Spleen (tissue), 11 donors: ENCODE data around the gene C4A. TPM values are rescaled to one million over a fixed set of nuclear protein-coding genes. Genes with fewer than 3 reads are reported as not detected.
A peak's percentile ranks its signal among the peaks of the same experiment; 100 is the strongest.

Experiments
- DNase-seq: peaks from one replicate; pipeline ENCODE4 v3.0.0-alpha.2; 2020
- H3K27ac ChIP-seq, 8 donors: fragments of 200-600 bp; sonication (generic) in 7 of 8; 1 replicate in 4 of 8; 2 replicates in 4 of 8; pipeline versions ENCODE4 v1.5.0 to v1.8.0; 2016 to 2021; ENCODE audit warnings: inconsistent platforms in 4 of 8, mild to moderate bottlenecking in 4 of 8, moderate library complexity in 1 of 8
- H3K27me3 ChIP-seq, 7 donors: fragments of 200-600 bp; sonication (generic) in 6 of 7; replicated peaks in 1 of 7; 1 replicate in 4 of 7; 2 replicates in 3 of 7; pipeline versions ENCODE4 v1.5.0 to v1.8.0; 2016 to 2021; ENCODE audit warnings: inconsistent platforms in 3 of 7, mild to moderate bottlenecking in 1 of 7
- H3K36me3 ChIP-seq, 6 donors: fragments of 200-600 bp; sonication (generic) in 5 of 6; 1 replicate in 4 of 6; 2 replicates in 2 of 6; pipeline versions ENCODE4 v1.5.0 to v1.8.0; 2016 to 2021; ENCODE audit warnings: inconsistent platforms in 2 of 6
- H3K4me1 ChIP-seq, 6 donors: fragments of 200-600 bp; sonication (generic) in 5 of 6; 1 replicate in 3 of 6; 2 replicates in 3 of 6; pipeline versions ENCODE4 v1.5.0 to v1.8.0; 2016 to 2021; ENCODE audit warnings: inconsistent platforms in 3 of 6
- H3K4me3 ChIP-seq, 8 donors: fragments of 200-600 bp; sonication (generic) in 7 of 8; 1 replicate in 4 of 8; 2 replicates in 4 of 8; pipeline versions ENCODE4 v1.5.0 to v1.8.0; 2016 to 2021; ENCODE audit warnings: inconsistent platforms in 4 of 8, mild to moderate bottlenecking in 4 of 8, moderate library complexity in 2 of 8
- H3K9me3 ChIP-seq, 8 donors: fragments of 200-600 bp; sonication (generic) in 7 of 8; 1 replicate in 4 of 8; 2 replicates in 4 of 8; pipeline versions ENCODE4 v1.5.0 to v1.8.0; 2016 to 2021; ENCODE audit warnings: inconsistent platforms in 4 of 8
- POLR2A ChIP-seq, 3 donors: fragments of 450-650 bp; IDR thresholded peaks; one replicate each; pipeline ENCODE4 v1.5.1; 2017; ENCODE audit warnings: antibody characterized with exemption in 3 of 3, mild to moderate bottlenecking in 1 of 3
- POLR2AphosphoS5 ChIP-seq, 3 donors: sonication (generic); formaldehyde crosslinking; IDR thresholded peaks; one replicate each; pipeline ENCODE4 v1.5.1; 2017; ENCODE audit warnings: antibody characterized with exemption in 3 of 3
- WGBS, 5 donors: extraction: QIAGEN DNeasy Blood & Tissue Kit in 3 of 5; methylation state at CpG; one replicate each; pipeline versions ENCODE4 v1.1.5 to v1.1.7; 2013 to 2018; 5-methylcytosine and 5-hydroxymethylcytosine counted together
- intact Hi-C: fragments of 100-400 bp; cut with DNase I; formaldehyde crosslinking; loops from one replicate; pipeline ENCODE4 v1.15.0; 2023; ENCODE audit warnings: low total_unique reads
- polyA plus RNA-seq, 3 donors: library from polyadenylated mRNA; stranded (reverse); fragments of 200-250 nt; gene quantifications; one replicate each; pipeline ENCODE4 v1.2.1, GENCODE V29; 2013
- total RNA-seq, 7 donors: library from RNA; depleted of rRNA in 3 of 7; stranded (reverse); fragments of >200 nt in 3 of 7; fragmentation: NEBNext Ultra II Directional in 4 of 7; extraction: Animal tissue kit (Norgen Biotek cat#: 25700) in 4 of 7; gene quantifications; one replicate each; pipeline versions ENCODE4 v1.1.0 to v1.2.1, GENCODE V29; 2016 to 2021
- TF ChIP-seq, protein P1 (sequence below), 11 experiments: fragments of 200-600 bp in 7 of 11; fragments of 450-650 bp in 4 of 11; sonication (generic) in 4 of 11; IDR thresholded peaks in 8 of 11; conservative IDR thresholded peaks in 3 of 11; 1 replicate in 7 of 11; 2 replicates in 4 of 11; pipeline versions ENCODE4 v1.4.0 to v1.8.0; 2016 to 2021; ENCODE audit warnings: antibody characterized with exemption in 11 of 11, inconsistent platforms in 4 of 11, mild to moderate bottlenecking in 1 of 11
- donor health status: healthy with polysubstance abuse.
- donor health status: DM: no; HTN: no; CAD: no; lungs with moderate emphysema.
- donor health status: DM: no; HTN: no; CAD: no.
- donor health status: Bipolar disorder and iron deficiency.
- donor health status: healthy.
- donor health status: DM: no; HTN: no; CAD: no.
- donor health status: DM: yes; HTN: yes; CAD: no.

Gene C4A
- total and polyA plus RNA-seq, 10 donors: 50.1 to 332 (median 116) TPM

DNA sequence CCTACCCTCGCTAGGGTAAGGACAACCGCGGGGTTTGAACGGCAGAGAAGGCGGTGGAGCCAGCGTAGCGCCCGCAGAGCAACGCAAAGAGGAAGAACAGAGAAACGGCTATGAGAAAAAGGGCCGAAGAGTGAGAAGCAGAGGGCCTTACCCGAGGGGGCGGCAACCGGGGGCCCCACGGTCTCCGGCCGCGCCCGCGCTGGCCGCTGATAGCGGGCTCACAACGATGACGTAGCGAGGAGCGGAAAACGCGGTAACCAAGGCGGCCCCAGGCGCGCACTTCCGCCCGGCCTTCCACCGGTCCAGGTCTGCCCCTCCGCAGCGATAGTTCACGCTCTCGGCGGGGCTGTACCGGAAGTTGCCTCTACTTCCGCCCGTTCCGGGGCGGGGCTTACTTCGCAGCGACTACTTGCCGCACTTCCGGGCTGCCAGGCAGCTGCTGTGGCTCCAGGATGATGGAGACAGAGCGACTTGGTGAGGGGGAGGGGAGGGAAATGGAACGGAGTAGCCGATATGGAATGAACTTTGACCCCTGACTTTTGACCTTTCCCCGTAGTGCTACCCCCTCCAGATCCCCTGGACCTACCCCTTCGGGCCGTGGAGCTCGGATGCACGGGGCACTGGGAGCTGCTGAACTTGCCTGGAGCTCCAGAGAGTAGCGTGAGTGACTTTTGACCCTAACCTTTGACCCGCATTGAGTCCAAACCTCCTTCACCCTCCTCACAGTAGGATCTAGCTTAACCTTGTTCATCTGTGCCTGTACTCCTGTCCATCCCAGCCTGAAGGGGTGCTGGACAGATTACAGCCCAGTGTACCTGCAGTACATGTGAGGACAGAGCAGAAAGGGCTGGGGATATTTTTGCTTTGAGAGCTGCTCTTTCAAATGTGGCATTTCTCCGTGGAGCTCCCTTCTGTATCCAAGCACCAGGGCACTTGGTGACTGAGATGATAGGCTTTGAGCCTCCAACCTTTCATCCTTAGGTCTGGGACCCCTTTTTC, 22.8 kb upstream of the C4A start, which contains the start of the genes NELFE and SKIC2:
NELFE (minus strand) TSS at position 231 of the 999 bp plus-strand sequence. CDS start 525 bp downstream, outside the sequence.
SKIC2 (plus strand) TSS at position 435 of the 999 bp plus-strand sequence; CDS start at position 453, 18 bp downstream.
- intact Hi-C loops: no loop called here
- TF ChIP-seq, protein P1, sequence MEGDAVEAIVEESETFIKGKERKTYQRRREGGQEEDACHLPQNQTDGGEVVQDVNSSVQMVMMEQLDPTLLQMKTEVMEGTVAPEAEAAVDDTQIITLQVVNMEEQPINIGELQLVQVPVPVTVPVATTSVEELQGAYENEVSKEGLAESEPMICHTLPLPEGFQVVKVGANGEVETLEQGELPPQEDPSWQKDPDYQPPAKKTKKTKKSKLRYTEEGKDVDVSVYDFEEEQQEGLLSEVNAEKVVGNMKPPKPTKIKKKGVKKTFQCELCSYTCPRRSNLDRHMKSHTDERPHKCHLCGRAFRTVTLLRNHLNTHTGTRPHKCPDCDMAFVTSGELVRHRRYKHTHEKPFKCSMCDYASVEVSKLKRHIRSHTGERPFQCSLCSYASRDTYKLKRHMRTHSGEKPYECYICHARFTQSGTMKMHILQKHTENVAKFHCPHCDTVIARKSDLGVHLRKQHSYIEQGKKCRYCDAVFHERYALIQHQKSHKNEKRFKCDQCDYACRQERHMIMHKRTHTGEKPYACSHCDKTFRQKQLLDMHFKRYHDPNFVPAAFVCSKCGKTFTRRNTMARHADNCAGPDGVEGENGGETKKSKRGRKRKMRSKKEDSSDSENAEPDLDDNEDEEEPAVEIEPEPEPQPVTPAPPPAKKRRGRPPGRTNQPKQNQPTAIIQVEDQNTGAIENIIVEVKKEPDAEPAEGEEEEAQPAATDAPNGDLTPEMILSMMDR (IDR thresholded peaks at IDR 0.05 in 8 of 11, conservative IDR thresholded peaks at IDR 0.05 in 3 of 11): peak in 3 of 11 experiments; percentile 10 to 33 (median 33)
- TF ChIP-seq POLR2AphosphoS5 (IDR thresholded peaks at IDR 0.05) (peak; percentile 95 to 98 (median 97)), POLR2A (IDR thresholded peaks at IDR 0.05) (peak in 2 of 3 donors; percentile 37 to 91)
- Histone ChIP-seq H3K9me3 (no peaks in the 10 kb centered on the region), H3K4me1 (peaks cover 19 to 46% (median 28%) of the 10 kb centered on the region in 6 donors), H3K36me3 (peaks cover 7 to 77% (median 70%) of the 10 kb centered on the region in 6 donors), H3K27ac (peak within 1 kb of the TSS; percentile 84 to 96 (median 90)), H3K4me3 (peak within 1 kb of the TSS; percentile 74 to 98 (median 84)), H3K27me3 (no peaks in the 10 kb centered on the region)
- 0 to 1% (median 1%) methylated on average over 47 to 59 of the region's 59 CpGs for WGBS, 5 donors
- peak; percentile 99 for DNase-seq

DNA sequence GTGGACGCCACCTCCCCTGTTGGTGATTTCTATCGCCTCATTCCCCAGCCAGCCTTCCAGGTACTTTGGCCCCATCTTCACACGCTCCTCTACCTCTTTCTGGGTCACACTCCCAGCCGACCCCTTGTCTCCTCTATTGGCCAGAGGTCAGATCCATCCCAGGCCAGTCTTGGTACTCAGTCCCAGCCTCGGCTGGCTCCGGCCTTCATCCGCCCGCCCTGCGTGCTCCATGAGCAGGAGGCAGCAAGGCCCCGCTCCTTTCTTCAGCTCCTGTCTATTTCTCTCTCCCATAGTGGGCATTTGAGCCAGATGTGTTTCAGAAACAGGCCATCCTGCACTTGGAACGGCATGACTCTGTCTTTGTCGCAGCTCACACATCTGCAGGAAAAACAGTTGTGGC, 20.2 kb upstream of the C4A start:
- H3K27ac ChIP-seq: no peak overlapping the region
- DNase-seq: no peak
- H3K27me3 ChIP-seq: no peaks in the 10 kb centered on the region
- peaks cover 19 to 46% (median 28%) of the 10 kb centered on the region in 6 donors for H3K4me1 ChIP-seq
- peaks cover 6 to 77% (median 70%) of the 10 kb centered on the region in 6 donors for H3K36me3 ChIP-seq
- TF ChIP-seq POLR2AphosphoS5 (IDR thresholded peaks at IDR 0.05) (no peak), POLR2A (IDR thresholded peaks at IDR 0.05) (no peak)
- WGBS, 5 donors: 94 to 99% (median 95%) methylated on average over 12 of the region's 12 CpGs
- no peak overlapping the region for H3K4me3 ChIP-seq
- no peaks in the 10 kb centered on the region for H3K9me3 ChIP-seq
- intact Hi-C loops: no loop called here

DNA sequence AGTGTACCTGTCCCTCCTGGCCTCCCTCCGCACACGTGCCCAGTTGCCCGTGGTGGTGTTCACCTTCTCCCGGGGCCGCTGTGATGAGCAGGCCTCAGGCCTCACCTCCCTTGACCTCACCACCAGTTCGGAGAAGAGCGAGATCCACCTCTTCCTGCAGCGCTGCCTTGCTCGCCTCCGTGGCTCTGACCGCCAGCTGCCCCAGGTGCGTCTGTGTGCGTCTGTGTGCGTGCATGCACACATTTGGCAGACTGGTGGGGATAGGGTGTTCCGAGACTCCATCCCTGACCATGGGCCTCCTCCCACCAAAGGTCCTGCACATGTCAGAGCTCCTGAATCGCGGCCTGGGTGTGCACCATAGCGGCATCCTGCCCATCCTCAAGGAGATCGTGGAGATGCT, 17.9 kb upstream of the C4A start:
- H3K4me1 ChIP-seq: peaks cover 7 to 32% (median 15%) of the 10 kb centered on the region in 6 donors
- intact Hi-C loops: no loop called here
- no peak overlapping the region for H3K27ac ChIP-seq
- H3K9me3 ChIP-seq: no peaks in the 10 kb centered on the region
- TF ChIP-seq POLR2AphosphoS5 (IDR thresholded peaks at IDR 0.05): peak in 2 of 3 donors; percentile 23 to 40
- TF ChIP-seq, protein P1 (IDR thresholded peaks at IDR 0.05 in 8 of 11, conservative IDR thresholded peaks at IDR 0.05 in 3 of 11): no peak
- TF ChIP-seq POLR2A (IDR thresholded peaks at IDR 0.05): no peak
- no peak overlapping the region for H3K4me3 ChIP-seq
- peak; percentile 57 for DNase-seq
- H3K27me3 ChIP-seq: no peaks in the 10 kb centered on the region
- WGBS, 5 donors: 90 to 98% (median 96%) methylated on average over 19 of the region's 19 CpGs
- peaks cover 6 to 92% (median 86%) of the 10 kb centered on the region in 6 donors for H3K36me3 ChIP-seq

DNA sequence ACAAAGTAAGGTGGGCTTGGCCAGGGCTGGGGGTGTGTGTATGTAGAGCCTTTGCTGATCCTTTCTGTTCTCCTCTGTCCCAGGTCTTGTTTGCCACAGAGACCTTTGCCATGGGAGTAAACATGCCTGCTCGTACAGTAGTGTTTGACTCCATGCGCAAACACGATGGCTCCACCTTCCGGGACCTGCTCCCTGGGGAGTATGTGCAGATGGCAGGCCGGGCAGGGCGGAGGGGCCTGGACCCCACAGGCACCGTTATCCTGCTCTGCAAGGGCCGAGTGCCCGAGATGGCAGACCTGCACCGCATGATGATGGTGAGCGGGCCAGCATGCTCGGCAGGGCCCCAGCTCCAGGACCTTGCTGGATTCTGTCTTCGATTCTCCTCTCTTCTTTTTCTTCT, 16.2 kb upstream of the C4A start:
- Histone ChIP-seq H3K4me1 (peaks cover 0 to 33% (median 12%) of the 10 kb centered on the region in 6 donors), H3K36me3 (peaks cover 6 to 100% (median 97%) of the 10 kb centered on the region in 6 donors), H3K4me3 (no peak overlapping the region), H3K27me3 (no peaks in the 10 kb centered on the region), H3K27ac (no peak overlapping the region), H3K9me3 (no peaks in the 10 kb centered on the region)
- DNase-seq: peak; percentile 56
- TF ChIP-seq POLR2AphosphoS5 (IDR thresholded peaks at IDR 0.05) (peak in 2 of 3 donors; percentile 15 to 48), POLR2A (IDR thresholded peaks at IDR 0.05) (no peak)
- 94 to 98% (median 95%) methylated on average over 11 to 13 of the region's 13 CpGs for WGBS, 5 donors
- intact Hi-C loops: no loop called here
